Activated naive CD8-positive, alpha-beta T cell treated with anti-CD3 and anti-CD28 coated beads, Interleukin-2, amount 50 U/mL, for 24 hours (primary cell): ENCODE data around the gene PDE6A.
A peak's percentile ranks its signal among the peaks of the same experiment; 100 is the strongest.

Source experiments
- ATAC-seq: fragments of 150-1000 bp; cut with Tn5 transposase; one replicate; pipeline ENCODE4 v1.10.0; 2021
- DNase-seq: peaks from one replicate; pipeline ENCODE4 v3.0.0; 2021
- H3K27ac Mint-ChIP-seq: one replicate; pipeline ENCODE4 v1.8.0; 2021; ENCODE audit warnings: mild to moderate bottlenecking, mixed read lengths
- H3K27me3 Mint-ChIP-seq: one replicate; pipeline ENCODE4 v1.8.0; 2021; ENCODE audit warnings: mixed read lengths
- H3K36me3 Mint-ChIP-seq: one replicate; pipeline ENCODE4 v1.8.0; 2021; ENCODE audit warnings: low read depth, mixed read lengths
- H3K4me1 Mint-ChIP-seq: one replicate; pipeline ENCODE4 v1.8.0; 2021; ENCODE audit warnings: mixed read lengths
- H3K4me3 Mint-ChIP-seq: one replicate; pipeline ENCODE4 v1.8.0; 2021; ENCODE audit warnings: mild to moderate bottlenecking, moderate library complexity, mixed read lengths
- H3K9me3 Mint-ChIP-seq: one replicate; pipeline ENCODE4 v1.8.0; 2021; ENCODE audit warnings: mixed read lengths

Gene PDE6A

DNA sequence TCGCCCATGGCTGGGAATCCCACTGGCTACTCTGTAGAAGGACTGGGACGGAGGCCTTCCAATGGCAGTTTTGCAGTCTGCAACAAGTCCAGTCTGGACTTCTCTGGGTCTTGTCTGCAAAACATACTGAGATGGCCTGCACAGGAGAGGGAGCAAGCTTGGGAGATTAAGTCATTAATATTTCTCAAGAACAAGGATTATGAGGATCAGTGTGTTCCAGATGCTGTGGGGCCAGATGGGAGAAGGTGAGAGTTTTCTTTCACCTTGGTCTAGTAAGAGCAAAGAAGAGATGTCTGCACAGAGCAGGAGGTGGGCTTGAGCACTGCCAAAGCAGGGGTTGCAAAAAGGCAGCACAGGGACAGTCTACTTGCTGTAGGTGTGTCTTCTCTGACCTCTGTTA lies at the start of gene PDE6A:
Gene PDE6A (minus strand): TSS at position 128 of the 400 bp plus-strand sequence. CDS start 120 bp downstream, at position 8.
- Mint-ChIP-seq H3K4me1 (no peaks in the 10 kb centered on the region), H3K27me3 (peaks cover 4% of the 10 kb centered on the region), H3K4me3 (no peak within 1 kb of the TSS), H3K9me3 (no peaks in the 10 kb centered on the region), H3K36me3 (no peaks in the 10 kb centered on the region), H3K27ac (no peak within 1 kb of the TSS)
- no peak for DNase-seq
- ATAC-seq, result no peak

DNA sequence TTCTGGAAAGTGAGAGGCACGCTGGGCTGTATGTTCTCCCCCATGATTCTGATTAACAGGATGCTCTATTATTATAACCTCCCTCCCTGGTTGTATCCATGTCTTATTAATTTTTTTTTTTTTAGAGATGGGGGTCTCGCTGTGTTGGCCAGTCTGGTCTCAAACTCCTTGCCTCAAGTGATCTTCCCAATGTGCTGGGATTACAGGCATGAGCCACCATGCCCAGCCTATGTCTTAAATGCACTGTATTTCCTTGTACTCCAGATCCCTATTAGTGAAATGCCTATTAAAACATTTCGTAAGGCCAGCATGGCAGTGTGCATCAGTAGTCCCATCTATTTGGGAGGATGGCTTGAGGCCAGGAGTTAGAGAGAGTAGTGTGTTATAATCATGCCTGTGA lies 48.9 kb upstream of the PDE6A start:
- H3K4me1 Mint-ChIP-seq, result peaks cover 3% of the 10 kb centered on the region
- peaks cover 7% of the 10 kb centered on the region for H3K36me3 Mint-ChIP-seq
- H3K9me3 Mint-ChIP-seq, result no peaks in the 10 kb centered on the region
- no peak overlapping the region for H3K27ac Mint-ChIP-seq
- H3K27me3 Mint-ChIP-seq, result no peaks in the 10 kb centered on the region
- H3K4me3 Mint-ChIP-seq, result no peak overlapping the region
- DNase-seq, result no peak
- no peak for ATAC-seq

DNA sequence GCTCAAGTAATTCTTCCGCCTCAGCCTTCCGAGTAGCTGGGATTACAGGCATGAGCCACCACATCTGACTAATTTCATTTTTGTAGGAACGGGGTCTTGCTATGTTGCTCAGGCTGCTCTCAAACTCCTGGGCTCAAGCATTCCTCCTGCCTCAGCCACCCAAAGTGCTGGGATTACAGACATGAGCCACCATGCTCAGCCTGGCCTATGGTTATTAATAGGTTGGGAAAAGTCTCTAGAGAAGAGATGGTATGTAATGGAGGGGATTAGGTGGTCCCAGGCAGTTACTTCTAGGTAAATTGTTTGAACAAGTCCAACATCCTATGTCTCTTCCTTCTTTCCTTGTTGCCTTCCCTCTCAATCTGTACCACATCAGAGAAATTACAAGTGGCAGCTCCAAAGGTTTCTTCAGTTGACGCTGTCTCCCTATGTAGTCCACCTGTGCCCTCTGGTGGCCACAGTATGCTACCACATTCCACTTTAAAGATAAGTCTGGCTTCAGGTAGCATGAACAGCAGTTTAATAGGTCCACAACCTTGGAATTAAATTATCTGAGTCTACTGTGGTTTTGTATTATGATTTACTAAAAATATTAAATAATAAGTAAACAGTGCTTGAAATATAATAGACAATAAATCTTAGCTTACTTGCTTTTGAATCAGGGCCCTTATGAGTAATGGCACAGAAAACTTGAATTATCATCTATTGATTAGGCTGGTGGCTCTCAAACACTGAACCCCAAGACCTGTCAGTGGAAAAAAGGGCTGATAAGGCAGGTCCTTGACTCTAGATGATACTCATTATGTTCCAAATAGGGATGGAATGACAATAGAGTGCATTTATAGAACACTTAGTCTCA lies 46.2 kb upstream of the PDE6A start:
- Mint-ChIP-seq H3K27me3 (no peaks in the 10 kb centered on the region), H3K27ac (no peak overlapping the region), H3K9me3 (no peaks in the 10 kb centered on the region), H3K4me1 (peaks cover 3% of the 10 kb centered on the region), H3K4me3 (no peak overlapping the region), H3K36me3 (peaks cover 3% of the 10 kb centered on the region)
- peak; percentile 75 for ATAC-seq
- peak; percentile 66 for DNase-seq

DNA sequence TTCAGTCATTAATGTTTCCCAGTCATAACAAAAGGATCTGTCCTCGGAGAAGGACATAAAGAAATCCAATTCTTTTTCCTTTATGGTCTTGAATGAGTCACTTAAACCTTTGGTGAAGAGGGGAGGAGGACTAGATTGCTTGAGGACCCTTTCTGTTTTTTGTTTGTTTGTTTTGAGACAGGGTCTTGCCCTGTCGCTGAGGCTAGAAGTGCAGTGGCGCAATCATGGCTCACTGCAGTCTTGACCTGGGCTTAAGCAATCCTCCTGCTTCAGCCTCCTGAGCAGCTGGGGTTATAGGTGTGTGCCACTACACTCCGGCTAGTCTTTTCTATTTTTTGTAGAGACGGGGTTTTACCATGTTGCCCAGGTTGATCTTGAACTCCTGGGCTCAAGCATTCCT lies 43.5 kb upstream of the PDE6A start:
- Mint-ChIP-seq H3K9me3 (no peaks in the 10 kb centered on the region), H3K4me3 (no peak overlapping the region), H3K36me3 (no peaks in the 10 kb centered on the region), H3K27me3 (no peaks in the 10 kb centered on the region), H3K4me1 (peaks cover 3% of the 10 kb centered on the region), H3K27ac (no peak overlapping the region)
- no peak for ATAC-seq
- DNase-seq, result no peak

- ATAC-seq (no peak), DNase-seq (no peak)
- Mint-ChIP-seq H3K4me1 (no peaks in the 10 kb centered on the region), H3K36me3 (peaks cover 7% of the 10 kb centered on the region), H3K27me3 (no peaks in the 10 kb centered on the region), H3K27ac (no peak overlapping the region), H3K4me3 (no peak overlapping the region), H3K9me3 (no peaks in the 10 kb centered on the region)
Observed at GRCh38 chr5:149982505-149982904, 37.9 kb upstream of the PDE6A start.

- Mint-ChIP-seq H3K27ac (no peak overlapping the region), H3K36me3 (peaks cover 7% of the 10 kb centered on the region), H3K9me3 (no peaks in the 10 kb centered on the region), H3K4me1 (no peaks in the 10 kb centered on the region), H3K27me3 (no peaks in the 10 kb centered on the region), H3K4me3 (no peak overlapping the region)
- ATAC-seq, result no peak
- no peak for DNase-seq
Observed at GRCh38 chr5:149981206-149981605, 36.6 kb upstream of the PDE6A start.

- H3K36me3 Mint-ChIP-seq, result peaks cover 7% of the 10 kb centered on the region
- no peaks in the 10 kb centered on the region for H3K4me1 Mint-ChIP-seq
- DNase-seq, result no peak
- H3K9me3 Mint-ChIP-seq, result no peaks in the 10 kb centered on the region
- H3K4me3 Mint-ChIP-seq, result no peak overlapping the region
- no peak overlapping the region for H3K27ac Mint-ChIP-seq
- H3K27me3 Mint-ChIP-seq, result no peaks in the 10 kb centered on the region
- ATAC-seq, result no peak
Observed at GRCh38 chr5:149979896-149980295, 35.3 kb upstream of the PDE6A start.

DNA sequence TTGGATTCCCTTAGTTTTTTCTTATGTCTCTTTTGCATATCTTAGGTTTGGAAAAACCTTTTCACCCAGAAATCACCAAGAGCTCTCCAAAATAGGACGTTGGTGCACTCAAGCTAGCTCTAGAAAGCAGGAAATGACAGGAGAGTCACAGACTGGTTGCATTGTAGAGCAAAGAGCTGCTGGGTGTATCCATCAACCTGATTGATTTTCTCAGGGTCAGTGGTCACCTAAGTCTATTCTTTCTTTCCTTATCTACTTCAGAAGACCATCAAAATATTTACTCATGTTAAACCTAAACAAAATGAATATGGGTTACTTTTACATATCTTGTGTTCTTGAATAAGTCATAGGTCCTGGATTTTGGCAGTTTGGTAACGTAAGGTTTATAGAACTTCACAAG lies 30.8 kb upstream of the PDE6A start:
- Mint-ChIP-seq H3K9me3 (no peaks in the 10 kb centered on the region), H3K36me3 (peaks cover 7% of the 10 kb centered on the region), H3K27me3 (no peaks in the 10 kb centered on the region), H3K4me1 (no peaks in the 10 kb centered on the region), H3K27ac (no peak overlapping the region), H3K4me3 (no peak overlapping the region)
- no peak for ATAC-seq
- DNase-seq, result no peak

- H3K27me3 Mint-ChIP-seq, result no peaks in the 10 kb centered on the region
- ATAC-seq (no peak), DNase-seq (no peak)
- H3K27ac Mint-ChIP-seq, result no peak overlapping the region
- H3K9me3 Mint-ChIP-seq, result no peaks in the 10 kb centered on the region
- H3K4me3 Mint-ChIP-seq, result no peak overlapping the region
- no peaks in the 10 kb centered on the region for H3K4me1 Mint-ChIP-seq
- H3K36me3 Mint-ChIP-seq, result peaks cover 3% of the 10 kb centered on the region
Observed at GRCh38 chr5:149969181-149969930, 24.8 kb upstream of the PDE6A start.

GRCh38 chr5:149966946-149967345 lies 22.4 kb upstream of the PDE6A start:
- no peak overlapping the region for H3K4me3 Mint-ChIP-seq
- no peak for DNase-seq
- H3K4me1 Mint-ChIP-seq, result peaks cover 9% of the 10 kb centered on the region
- no peak for ATAC-seq
- H3K27ac Mint-ChIP-seq, result peak overlapping the region; percentile 8
- peaks cover 3% of the 10 kb centered on the region for H3K36me3 Mint-ChIP-seq
- no peaks in the 10 kb centered on the region for H3K27me3 Mint-ChIP-seq
- no peaks in the 10 kb centered on the region for H3K9me3 Mint-ChIP-seq

DNA sequence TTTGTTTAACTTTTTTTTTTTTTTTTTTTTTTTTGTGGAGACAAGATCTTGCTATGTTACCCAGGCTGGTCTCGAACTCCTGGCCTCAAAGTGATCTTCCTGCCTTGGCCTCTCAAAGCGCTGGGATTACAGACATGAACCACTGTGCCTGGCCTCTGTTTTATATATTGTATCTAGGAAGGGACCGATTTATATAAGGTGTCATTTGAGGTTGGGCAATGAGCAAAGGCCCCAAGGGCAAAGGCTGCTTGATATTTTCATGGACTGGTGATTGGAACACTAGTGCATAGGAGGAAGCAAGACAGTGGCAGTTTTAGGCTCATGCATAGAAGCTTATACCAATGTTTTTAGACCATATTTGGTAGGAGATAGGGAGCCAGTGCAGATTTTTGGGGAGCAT lies 19.1 kb upstream of the PDE6A start:
- H3K4me1 Mint-ChIP-seq, result peaks cover 31% of the 10 kb centered on the region
- H3K36me3 Mint-ChIP-seq, result peaks cover 2% of the 10 kb centered on the region
- ATAC-seq (no peak), DNase-seq (no peak)
- no peaks in the 10 kb centered on the region for H3K27me3 Mint-ChIP-seq
- H3K9me3 Mint-ChIP-seq, result no peaks in the 10 kb centered on the region
- H3K27ac Mint-ChIP-seq, result no peak overlapping the region
- H3K4me3 Mint-ChIP-seq, result no peak overlapping the region

GRCh38 chr5:149962601-149963300 lies 18.2 kb upstream of the PDE6A start:
- no peaks in the 10 kb centered on the region for H3K9me3 Mint-ChIP-seq
- DNase-seq, result no peak
- H3K36me3 Mint-ChIP-seq, result peaks cover 2% of the 10 kb centered on the region
- no peaks in the 10 kb centered on the region for H3K27me3 Mint-ChIP-seq
- no peak overlapping the region for H3K27ac Mint-ChIP-seq
- ATAC-seq, result no peak
- H3K4me3 Mint-ChIP-seq, result no peak overlapping the region
- peaks cover 31% of the 10 kb centered on the region for H3K4me1 Mint-ChIP-seq

DNA sequence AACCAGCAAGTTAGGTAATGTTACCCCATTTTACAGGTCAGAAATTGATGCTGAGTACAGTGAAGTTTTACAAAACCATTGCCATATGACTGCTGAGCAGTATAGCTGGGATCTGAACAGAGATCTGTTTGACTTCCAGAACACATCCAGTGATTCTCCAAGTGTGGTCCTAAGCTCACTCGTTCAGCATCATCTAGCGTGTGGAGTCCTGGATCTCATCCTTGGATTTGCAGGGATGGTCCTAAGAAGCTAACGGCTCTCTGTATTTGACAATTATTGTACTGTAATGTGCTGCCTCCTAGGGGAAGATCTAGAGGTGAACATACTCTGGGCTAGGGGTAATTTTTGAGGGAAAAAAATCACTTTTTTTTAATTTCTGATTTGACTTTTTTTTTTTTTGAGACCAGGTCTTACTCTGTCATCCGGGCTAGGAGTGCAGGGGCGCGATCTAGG lies 17.4 kb upstream of the PDE6A start:
- H3K9me3 Mint-ChIP-seq, result no peaks in the 10 kb centered on the region
- ATAC-seq, result no peak
- H3K27ac Mint-ChIP-seq, result no peak overlapping the region
- H3K4me3 Mint-ChIP-seq, result peak overlapping the region; percentile 90
- H3K36me3 Mint-ChIP-seq, result peaks cover 2% of the 10 kb centered on the region
- no peaks in the 10 kb centered on the region for H3K27me3 Mint-ChIP-seq
- peaks cover 31% of the 10 kb centered on the region for H3K4me1 Mint-ChIP-seq
- no peak for DNase-seq

- Mint-ChIP-seq H3K9me3 (no peaks in the 10 kb centered on the region), H3K36me3 (peaks cover 2% of the 10 kb centered on the region), H3K27me3 (no peaks in the 10 kb centered on the region), H3K27ac (peak overlapping the region; percentile 21), H3K4me3 (peak overlapping the region; percentile 90), H3K4me1 (peaks cover 31% of the 10 kb centered on the region)
- DNase-seq, result no peak
- no peak for ATAC-seq
Observed at GRCh38 chr5:149961186-149961685, 16.6 kb upstream of the PDE6A start.
